Neural progenitor cell (in vitro differentiated cells): ENCODE results near the gene THSD4.

Experiments
- EZH2 ChIP-seq: fragments of 200-600 bp; sonication (generic); IDR thresholded peaks from 2 replicates; pipeline ENCODE4 v1.6.1; 2017; ENCODE audit warnings: antibody characterized with exemption, mild to moderate bottlenecking, moderate library complexity
- EZH2phosphoT487 ChIP-seq: fragments of 200-600 bp; sonication (generic); IDR thresholded peaks from 2 replicates; pipeline ENCODE4 v1.6.1; 2017; ENCODE audit warnings: antibody characterized with exemption
- TF ChIP-seq, protein P1 (sequence below): fragments of 200-600 bp; sonication (generic); IDR thresholded peaks from 2 replicates; pipeline ENCODE4 v1.5.1; 2017; ENCODE audit warnings: antibody characterized with exemption, mild to moderate bottlenecking

DNA sequence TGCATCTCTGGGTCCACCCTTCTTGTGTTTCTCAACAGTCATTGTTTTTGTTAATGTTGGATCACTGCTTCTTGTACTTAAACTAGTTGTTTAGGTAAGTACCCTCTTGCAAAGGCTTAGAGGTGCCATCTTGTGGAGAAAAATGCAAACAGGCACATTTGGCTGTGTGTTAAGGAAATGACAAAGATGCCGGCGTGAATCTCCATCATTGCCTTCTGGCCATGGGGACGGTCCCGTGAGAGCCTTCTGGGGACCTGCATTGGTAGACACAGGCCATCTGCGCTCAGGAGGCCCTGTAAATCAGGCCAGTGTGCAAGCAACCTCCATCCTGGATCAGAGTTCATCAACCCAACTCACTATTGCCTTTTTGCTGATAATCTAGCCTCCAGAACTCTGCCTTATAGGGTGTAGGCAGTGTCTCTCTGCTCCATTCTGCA is 536.5 kb downstream of the THSD4 start:
- TF ChIP-seq, protein P1, sequence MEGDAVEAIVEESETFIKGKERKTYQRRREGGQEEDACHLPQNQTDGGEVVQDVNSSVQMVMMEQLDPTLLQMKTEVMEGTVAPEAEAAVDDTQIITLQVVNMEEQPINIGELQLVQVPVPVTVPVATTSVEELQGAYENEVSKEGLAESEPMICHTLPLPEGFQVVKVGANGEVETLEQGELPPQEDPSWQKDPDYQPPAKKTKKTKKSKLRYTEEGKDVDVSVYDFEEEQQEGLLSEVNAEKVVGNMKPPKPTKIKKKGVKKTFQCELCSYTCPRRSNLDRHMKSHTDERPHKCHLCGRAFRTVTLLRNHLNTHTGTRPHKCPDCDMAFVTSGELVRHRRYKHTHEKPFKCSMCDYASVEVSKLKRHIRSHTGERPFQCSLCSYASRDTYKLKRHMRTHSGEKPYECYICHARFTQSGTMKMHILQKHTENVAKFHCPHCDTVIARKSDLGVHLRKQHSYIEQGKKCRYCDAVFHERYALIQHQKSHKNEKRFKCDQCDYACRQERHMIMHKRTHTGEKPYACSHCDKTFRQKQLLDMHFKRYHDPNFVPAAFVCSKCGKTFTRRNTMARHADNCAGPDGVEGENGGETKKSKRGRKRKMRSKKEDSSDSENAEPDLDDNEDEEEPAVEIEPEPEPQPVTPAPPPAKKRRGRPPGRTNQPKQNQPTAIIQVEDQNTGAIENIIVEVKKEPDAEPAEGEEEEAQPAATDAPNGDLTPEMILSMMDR, result peak; percentile 74
- TF ChIP-seq EZH2phosphoT487, result no peak
- TF ChIP-seq EZH2, result no peak
